ENCODE data around the gene UNCX.

DNA sequence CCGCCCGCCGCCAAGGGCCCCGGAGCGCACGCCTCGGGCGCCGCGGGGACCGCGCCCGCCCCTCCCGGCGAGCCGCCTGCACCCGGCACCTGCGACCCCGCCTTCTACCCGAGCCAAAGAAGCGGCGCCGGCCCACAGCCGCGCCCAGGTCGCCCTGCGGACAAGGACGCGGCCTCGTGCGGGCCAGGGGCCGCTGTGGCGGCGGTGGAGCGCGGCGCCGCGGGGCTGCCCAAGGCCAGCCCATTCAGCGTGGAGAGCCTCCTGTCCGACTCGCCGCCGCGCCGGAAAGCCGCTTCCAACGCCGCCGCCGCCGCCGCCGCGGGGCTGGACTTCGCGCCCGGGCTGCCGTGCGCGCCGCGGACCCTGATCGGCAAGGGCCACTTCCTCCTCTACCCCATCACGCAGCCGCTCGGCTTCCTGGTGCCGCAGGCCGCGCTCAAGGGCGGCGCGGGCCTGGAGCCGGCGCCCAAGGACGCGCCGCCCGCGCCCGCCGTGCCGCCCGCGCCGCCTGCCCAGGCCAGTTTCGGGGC is 3.5 kb downstream of the UNCX start:
- TF ChIP-seq, protein P1, sequence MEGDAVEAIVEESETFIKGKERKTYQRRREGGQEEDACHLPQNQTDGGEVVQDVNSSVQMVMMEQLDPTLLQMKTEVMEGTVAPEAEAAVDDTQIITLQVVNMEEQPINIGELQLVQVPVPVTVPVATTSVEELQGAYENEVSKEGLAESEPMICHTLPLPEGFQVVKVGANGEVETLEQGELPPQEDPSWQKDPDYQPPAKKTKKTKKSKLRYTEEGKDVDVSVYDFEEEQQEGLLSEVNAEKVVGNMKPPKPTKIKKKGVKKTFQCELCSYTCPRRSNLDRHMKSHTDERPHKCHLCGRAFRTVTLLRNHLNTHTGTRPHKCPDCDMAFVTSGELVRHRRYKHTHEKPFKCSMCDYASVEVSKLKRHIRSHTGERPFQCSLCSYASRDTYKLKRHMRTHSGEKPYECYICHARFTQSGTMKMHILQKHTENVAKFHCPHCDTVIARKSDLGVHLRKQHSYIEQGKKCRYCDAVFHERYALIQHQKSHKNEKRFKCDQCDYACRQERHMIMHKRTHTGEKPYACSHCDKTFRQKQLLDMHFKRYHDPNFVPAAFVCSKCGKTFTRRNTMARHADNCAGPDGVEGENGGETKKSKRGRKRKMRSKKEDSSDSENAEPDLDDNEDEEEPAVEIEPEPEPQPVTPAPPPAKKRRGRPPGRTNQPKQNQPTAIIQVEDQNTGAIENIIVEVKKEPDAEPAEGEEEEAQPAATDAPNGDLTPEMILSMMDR (conservative IDR thresholded peaks at IDR 0.05; ENCODE audit: low read depth, low read length) = no peak
- TF ChIP-seq EZH2 (IDR thresholded peaks at IDR 0.05; ENCODE audit: borderline replicate concordance, low read depth, low read length, poor library complexity, severe bottlenecking) = no peak
